Measurements from ENCODE around the gene LRP2. TPM values are rescaled to one million over a fixed set of nuclear protein-coding genes. Genes with fewer than 3 reads are reported as not detected.

Gene LRP2
- total and polyA plus RNA-seq, 7 donors = 1.9 TPM; not detected in 6

DNA sequence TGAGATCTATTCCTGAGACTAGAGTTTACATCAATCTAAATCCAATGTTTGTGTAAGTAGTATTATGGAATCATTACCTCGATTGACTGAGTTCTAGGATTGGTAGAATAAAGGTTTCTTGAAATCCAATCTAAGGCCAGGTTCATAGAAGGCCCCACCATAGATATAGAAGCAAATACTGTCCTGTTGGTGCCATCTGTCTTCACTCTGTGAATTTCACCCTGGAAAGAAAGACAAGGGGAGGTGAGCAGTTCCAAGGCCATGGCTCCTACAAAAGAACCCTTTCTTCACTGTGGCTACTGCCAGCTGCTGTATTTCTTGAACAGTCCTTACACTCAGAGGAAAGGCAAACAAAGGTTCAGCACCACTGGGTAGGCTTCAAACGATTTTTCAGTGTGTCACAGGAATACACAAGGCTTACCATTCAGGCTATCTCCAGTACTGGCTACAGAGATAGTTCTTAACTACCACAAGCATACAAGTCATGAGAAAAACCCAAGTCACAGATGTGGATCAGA lies 137.0 kb downstream of the LRP2 start:
- 35 to 66% methylated on average over 2 of the region's 2 CpGs for WGBS, 2 donors
- Histone ChIP-seq H3K27me3 (no peaks in the 10 kb centered on the region), H3K4me3 (no peak overlapping the region), H3K36me3 (no peaks in the 10 kb centered on the region), H3K27ac (no peak overlapping the region), H3K4me1 (no peaks in the 10 kb centered on the region), H3K9me3 (no peaks in the 10 kb centered on the region)
- TF ChIP-seq EP300 (IDR thresholded peaks at IDR 0.05) (no peak), POLR2AphosphoS5 (IDR thresholded peaks at IDR 0.05) (no peak), CTCF (IDR thresholded peaks at IDR 0.05) (no peak), POLR2A (IDR thresholded peaks at IDR 0.05) (no peak)
- no peak for DNase-seq
- intact Hi-C loops (cut with DNase I) = no loop called here

GRCh38 chr2:169222665-169223064 lies 139.7 kb downstream of the LRP2 start:
- no peak for TF ChIP-seq POLR2A (IDR thresholded peaks at IDR 0.05)
- no peak for TF ChIP-seq EP300 (IDR thresholded peaks at IDR 0.05)
- TF ChIP-seq POLR2AphosphoS5 (IDR thresholded peaks at IDR 0.05) = no peak
- no peak for TF ChIP-seq CTCF (IDR thresholded peaks at IDR 0.05)
- Histone ChIP-seq H3K4me1 (no peaks in the 10 kb centered on the region), H3K27me3 (no peaks in the 10 kb centered on the region), H3K9me3 (no peaks in the 10 kb centered on the region), H3K27ac (no peak overlapping the region), H3K4me3 (no peak overlapping the region), H3K36me3 (no peaks in the 10 kb centered on the region)
- DNase-seq = no peak
- WGBS, 2 donors = 52 to 81% methylated on average over 3 of the region's 3 CpGs
- intact Hi-C loops (cut with DNase I) = no loop called here

DNA sequence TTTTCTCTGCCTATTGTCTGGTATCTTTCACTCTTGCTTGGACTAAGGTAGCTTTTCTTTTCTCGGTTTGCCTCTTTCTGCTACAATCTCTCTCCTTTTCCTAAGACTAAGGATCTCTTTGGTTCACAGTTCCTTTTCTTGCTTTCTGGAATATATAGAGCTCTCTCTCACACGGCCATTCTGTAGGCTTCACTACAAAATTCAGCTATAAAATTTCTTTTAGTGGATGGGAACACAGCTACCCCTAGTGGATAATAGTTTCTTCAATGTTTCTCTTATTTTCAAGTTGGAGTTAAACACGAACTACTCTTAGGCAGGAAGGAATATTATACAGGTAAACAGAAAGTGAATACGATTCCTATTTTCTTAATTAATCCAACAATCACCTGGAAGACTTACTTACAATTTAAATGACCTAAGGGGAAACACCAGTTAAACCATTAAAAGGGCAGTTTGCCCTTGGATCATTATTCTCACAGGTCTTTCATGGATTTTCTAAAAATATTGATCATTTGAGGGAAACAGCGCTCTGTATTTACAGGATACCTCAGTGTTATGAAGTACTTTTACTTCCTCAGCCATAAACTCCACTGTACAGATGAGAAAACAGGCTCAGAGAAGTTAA lies 140.5 kb downstream of the LRP2 start:
- no peaks in the 10 kb centered on the region for H3K4me1 ChIP-seq
- 24 to 40% methylated on average over 5 of the region's 5 CpGs for WGBS, 2 donors
- no peak overlapping the region for H3K27ac ChIP-seq
- H3K27me3 ChIP-seq = no peaks in the 10 kb centered on the region
- H3K9me3 ChIP-seq = no peaks in the 10 kb centered on the region
- no peak for DNase-seq
- intact Hi-C loops (cut with DNase I) = no loop called here
- peak in 1 of 4 experiments; percentile 13 for TF ChIP-seq CTCF (IDR thresholded peaks at IDR 0.05)
- TF ChIP-seq POLR2AphosphoS5 (IDR thresholded peaks at IDR 0.05) = no peak
- no peak for TF ChIP-seq EP300 (IDR thresholded peaks at IDR 0.05)
- no peak for TF ChIP-seq POLR2A (IDR thresholded peaks at IDR 0.05)
- no peaks in the 10 kb centered on the region for H3K36me3 ChIP-seq
- no peak overlapping the region for H3K4me3 ChIP-seq

- no peak for TF ChIP-seq EP300 (IDR thresholded peaks at IDR 0.05)
- no peak for TF ChIP-seq CTCF (IDR thresholded peaks at IDR 0.05)
- TF ChIP-seq POLR2AphosphoS5 (IDR thresholded peaks at IDR 0.05) = no peak
- TF ChIP-seq POLR2A (IDR thresholded peaks at IDR 0.05) = no peak
- no peak overlapping the region for H3K27ac ChIP-seq
- H3K4me3 ChIP-seq = no peak overlapping the region
- H3K9me3 ChIP-seq = no peaks in the 10 kb centered on the region
- H3K36me3 ChIP-seq = no peaks in the 10 kb centered on the region
- 60 to 89% methylated on average over 4 of the region's 4 CpGs for WGBS, 2 donors
- no peaks in the 10 kb centered on the region for H3K27me3 ChIP-seq
- intact Hi-C loops (cut with DNase I) = no loop called here
- no peaks in the 10 kb centered on the region for H3K4me1 ChIP-seq
- no peak for DNase-seq
Measured at GRCh38 chr2:169210917-169211316, 151.4 kb downstream of the LRP2 start.

GRCh38 chr2:169208026-169208425 lies 154.3 kb downstream of the LRP2 start:
- intact Hi-C loops (cut with DNase I) = no loop called here
- Histone ChIP-seq H3K27ac (no peak overlapping the region), H3K27me3 (no peaks in the 10 kb centered on the region), H3K4me1 (no peaks in the 10 kb centered on the region), H3K4me3 (no peak overlapping the region), H3K36me3 (no peaks in the 10 kb centered on the region), H3K9me3 (no peaks in the 10 kb centered on the region)
- 72 to 90% methylated on average over 3 of the region's 3 CpGs for WGBS, 2 donors
- no peak for DNase-seq
- TF ChIP-seq EP300 (IDR thresholded peaks at IDR 0.05) (no peak), POLR2AphosphoS5 (IDR thresholded peaks at IDR 0.05) (no peak), POLR2A (IDR thresholded peaks at IDR 0.05) (no peak), CTCF (IDR thresholded peaks at IDR 0.05) (no peak)
